Tibial nerve (tissue), 4 donors: Measurements from ENCODE around the gene ERC2.

Experiments
- CTCF ChIP-seq, 5 experiments: fragments of 200-600 bp in 3 of 5; fragments of 450-650 bp in 2 of 5; sonication (generic) in 3 of 5; IDR thresholded peaks; one replicate each; pipeline ENCODE4 v1.5.1; 2016 to 2019; ENCODE audit warnings: antibody characterized with exemption in 5 of 5, mild to moderate bottlenecking in 3 of 5, moderate library complexity in 2 of 5
- EP300 ChIP-seq, 2 donors: sonication (generic); formaldehyde crosslinking; IDR thresholded peaks; one replicate each; pipeline ENCODE4 v1.6.1; 2017; ENCODE audit warnings: antibody characterized with exemption in 2 of 2, mild to moderate bottlenecking in 1 of 2

GRCh38 chr3:55546866-55547669 is 921.2 kb downstream of the ERC2 start:
- no peak for TF ChIP-seq CTCF (IDR thresholded peaks at IDR 0.05)
- TF ChIP-seq EP300 (IDR thresholded peaks at IDR 0.05), result no peak
